ENCODE results near the gene ACAT2.
"Not testable (repeated sequence)": the region's sequence is repeated elsewhere in the genome, so short reads cannot be mapped to it uniquely, and the experiment has no call there.

Gene ACAT2

DNA sequence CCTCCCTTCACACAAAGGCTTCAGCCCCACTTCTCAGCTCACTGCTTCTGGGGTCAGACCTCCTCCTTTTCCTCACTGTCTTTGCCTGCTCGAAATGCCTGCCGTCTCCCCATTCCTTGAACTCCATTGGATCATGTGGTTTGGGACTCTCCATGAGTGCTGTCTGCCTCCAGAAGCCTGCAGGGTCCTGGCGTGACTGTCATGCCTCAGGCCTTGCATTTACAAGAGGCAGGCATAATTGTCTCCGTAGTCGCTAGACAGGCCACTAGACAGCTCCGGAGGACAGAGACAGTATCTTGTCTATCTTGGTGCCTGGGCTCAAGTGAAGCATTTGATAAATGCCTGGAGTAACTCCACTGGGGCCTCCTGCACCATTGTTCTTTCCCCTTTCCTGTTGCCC lies 53.6 kb downstream of the ACAT2 start:
- ATAC-seq = no peak
- no peak for TF ChIP-seq ESRRG (CRISPR knock-in tag; IDR thresholded peaks at IDR 0.05)
- TF ChIP-seq RARB (CRISPR knock-in tag; IDR thresholded peaks at IDR 0.05) = no peak
- no peak for TF ChIP-seq ZNF70 (CRISPR knock-in tag; IDR thresholded peaks at IDR 0.05)

DNA sequence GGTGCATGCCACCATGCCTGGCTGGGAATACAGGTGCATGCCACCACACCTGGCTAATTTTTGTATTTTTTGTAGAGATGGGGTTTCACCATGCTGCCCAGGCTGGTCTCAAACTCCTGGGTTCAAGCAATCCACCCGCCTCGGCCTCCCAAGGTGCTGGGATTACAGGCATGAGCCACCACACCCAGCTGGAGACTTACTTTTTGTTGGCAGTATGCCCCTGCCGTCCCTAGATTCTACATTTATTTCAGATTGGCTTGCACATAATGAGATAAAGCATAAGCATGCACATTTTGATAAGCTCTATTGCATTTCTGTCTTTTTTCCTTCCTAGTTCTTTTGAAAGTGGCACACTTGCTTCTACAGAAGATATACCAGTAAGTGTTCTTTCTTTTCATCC lies 54.9 kb downstream of the ACAT2 start:
- ATAC-seq = not testable (repeated sequence)

DNA sequence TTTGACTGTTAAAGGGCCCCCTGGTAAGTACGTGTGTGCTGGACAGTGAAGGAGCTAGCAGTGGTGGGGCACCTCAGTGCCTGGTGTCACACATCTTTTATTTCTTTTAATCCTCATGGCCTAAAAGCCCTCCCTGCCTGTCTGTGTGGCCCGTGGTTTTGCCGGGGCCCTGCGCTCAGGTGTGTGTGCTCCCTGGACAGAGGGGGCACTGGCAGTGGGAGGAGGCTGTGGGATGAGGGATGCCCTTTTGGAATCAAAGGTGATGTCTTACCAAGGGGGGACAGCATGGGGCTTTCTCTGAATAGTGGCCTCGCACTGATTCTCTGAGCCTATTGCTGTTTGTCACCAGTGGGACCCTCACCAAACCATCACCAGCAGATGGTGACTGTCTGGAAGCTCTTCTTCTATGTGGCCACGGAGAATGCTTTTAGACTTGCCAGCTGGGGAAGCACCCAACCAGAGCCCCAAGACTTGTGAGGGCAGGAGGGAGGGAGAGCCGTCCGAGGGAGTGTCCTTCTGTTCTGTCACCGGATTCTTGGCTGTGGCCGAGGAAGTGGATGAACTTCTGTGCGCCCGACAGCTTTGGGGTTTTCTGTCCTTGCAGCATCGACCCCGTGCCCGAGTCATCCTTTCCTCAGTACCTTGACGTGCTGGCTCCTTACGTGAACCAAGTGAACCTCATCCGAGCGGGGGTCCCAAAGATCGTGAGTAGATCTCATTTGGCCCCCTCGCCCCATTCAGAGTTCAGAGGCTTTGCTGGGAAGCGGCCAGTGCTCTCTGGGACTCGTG lies 56.3 kb downstream of the ACAT2 start:
- TF ChIP-seq ZC3H10 (CRISPR knock-in tag; IDR thresholded peaks at IDR 0.05) = no peak
- TF ChIP-seq, protein P1, sequence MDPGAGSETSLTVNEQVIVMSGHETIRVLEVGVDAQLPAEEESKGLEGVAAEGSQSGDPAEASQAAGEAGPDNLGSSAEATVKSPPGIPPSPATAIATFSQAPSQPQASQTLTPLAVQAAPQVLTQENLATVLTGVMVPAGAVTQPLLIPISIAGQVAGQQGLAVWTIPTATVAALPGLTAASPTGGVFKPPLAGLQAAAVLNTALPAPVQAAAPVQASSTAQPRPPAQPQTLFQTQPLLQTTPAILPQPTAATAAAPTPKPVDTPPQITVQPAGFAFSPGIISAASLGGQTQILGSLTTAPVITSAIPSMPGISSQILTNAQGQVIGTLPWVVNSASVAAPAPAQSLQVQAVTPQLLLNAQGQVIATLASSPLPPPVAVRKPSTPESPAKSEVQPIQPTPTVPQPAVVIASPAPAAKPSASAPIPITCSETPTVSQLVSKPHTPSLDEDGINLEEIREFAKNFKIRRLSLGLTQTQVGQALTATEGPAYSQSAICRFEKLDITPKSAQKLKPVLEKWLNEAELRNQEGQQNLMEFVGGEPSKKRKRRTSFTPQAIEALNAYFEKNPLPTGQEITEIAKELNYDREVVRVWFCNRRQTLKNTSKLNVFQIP (CRISPR knock-in tag; IDR thresholded peaks at IDR 0.05; ENCODE audit: borderline replicate concordance, low read depth) = no peak
- TF ChIP-seq, protein P2, sequence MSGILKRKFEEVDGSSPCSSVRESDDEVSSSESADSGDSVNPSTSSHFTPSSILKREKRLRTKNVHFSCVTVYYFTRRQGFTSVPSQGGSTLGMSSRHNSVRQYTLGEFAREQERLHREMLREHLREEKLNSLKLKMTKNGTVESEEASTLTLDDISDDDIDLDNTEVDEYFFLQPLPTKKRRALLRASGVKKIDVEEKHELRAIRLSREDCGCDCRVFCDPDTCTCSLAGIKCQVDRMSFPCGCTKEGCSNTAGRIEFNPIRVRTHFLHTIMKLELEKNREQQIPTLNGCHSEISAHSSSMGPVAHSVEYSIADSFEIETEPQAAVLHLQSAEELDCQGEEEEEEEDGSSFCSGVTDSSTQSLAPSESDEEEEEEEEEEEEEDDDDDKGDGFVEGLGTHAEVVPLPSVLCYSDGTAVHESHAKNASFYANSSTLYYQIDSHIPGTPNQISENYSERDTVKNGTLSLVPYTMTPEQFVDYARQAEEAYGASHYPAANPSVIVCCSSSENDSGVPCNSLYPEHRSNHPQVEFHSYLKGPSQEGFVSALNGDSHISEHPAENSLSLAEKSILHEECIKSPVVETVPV (CRISPR knock-in tag; IDR thresholded peaks at IDR 0.05) = no peak
- no peak for TF ChIP-seq TOX (CRISPR knock-in tag; IDR thresholded peaks at IDR 0.05; ENCODE audit: borderline replicate concordance)
- TF ChIP-seq, protein P3, sequence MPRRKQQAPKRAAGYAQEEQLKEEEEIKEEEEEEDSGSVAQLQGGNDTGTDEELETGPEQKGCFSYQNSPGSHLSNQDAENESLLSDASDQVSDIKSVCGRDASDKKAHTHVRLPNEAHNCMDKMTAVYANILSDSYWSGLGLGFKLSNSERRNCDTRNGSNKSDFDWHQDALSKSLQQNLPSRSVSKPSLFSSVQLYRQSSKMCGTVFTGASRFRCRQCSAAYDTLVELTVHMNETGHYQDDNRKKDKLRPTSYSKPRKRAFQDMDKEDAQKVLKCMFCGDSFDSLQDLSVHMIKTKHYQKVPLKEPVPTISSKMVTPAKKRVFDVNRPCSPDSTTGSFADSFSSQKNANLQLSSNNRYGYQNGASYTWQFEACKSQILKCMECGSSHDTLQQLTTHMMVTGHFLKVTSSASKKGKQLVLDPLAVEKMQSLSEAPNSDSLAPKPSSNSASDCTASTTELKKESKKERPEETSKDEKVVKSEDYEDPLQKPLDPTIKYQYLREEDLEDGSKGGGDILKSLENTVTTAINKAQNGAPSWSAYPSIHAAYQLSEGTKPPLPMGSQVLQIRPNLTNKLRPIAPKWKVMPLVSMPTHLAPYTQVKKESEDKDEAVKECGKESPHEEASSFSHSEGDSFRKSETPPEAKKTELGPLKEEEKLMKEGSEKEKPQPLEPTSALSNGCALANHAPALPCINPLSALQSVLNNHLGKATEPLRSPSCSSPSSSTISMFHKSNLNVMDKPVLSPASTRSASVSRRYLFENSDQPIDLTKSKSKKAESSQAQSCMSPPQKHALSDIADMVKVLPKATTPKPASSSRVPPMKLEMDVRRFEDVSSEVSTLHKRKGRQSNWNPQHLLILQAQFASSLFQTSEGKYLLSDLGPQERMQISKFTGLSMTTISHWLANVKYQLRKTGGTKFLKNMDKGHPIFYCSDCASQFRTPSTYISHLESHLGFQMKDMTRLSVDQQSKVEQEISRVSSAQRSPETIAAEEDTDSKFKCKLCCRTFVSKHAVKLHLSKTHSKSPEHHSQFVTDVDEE (CRISPR knock-in tag; IDR thresholded peaks at IDR 0.05) = no peak
- TF ChIP-seq, protein P4, sequence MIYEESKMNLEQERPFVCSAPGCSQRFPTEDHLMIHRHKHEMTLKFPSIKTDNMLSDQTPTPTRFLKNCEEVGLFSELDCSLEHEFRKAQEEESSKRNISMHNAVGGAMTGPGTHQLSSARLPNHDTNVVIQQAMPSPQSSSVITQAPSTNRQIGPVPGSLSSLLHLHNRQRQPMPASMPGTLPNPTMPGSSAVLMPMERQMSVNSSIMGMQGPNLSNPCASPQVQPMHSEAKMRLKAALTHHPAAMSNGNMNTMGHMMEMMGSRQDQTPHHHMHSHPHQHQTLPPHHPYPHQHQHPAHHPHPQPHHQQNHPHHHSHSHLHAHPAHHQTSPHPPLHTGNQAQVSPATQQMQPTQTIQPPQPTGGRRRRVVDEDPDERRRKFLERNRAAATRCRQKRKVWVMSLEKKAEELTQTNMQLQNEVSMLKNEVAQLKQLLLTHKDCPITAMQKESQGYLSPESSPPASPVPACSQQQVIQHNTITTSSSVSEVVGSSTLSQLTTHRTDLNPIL (CRISPR knock-in tag; IDR thresholded peaks at IDR 0.05; ENCODE audit: low read depth) = no peak
- no peak for TF ChIP-seq ARNTL (CRISPR knock-in tag; IDR thresholded peaks at IDR 0.05; ENCODE audit: borderline replicate concordance, low read depth)
- TF ChIP-seq ESRRG (CRISPR knock-in tag; IDR thresholded peaks at IDR 0.05) = no peak
- TF ChIP-seq ZNF565 (CRISPR knock-in tag; conservative IDR thresholded peaks at IDR 0.05; ENCODE audit: low read depth) = no peak
- no peak for TF ChIP-seq RARB (CRISPR knock-in tag; IDR thresholded peaks at IDR 0.05)
- no peak for TF ChIP-seq ZNF8 (CRISPR knock-in tag; IDR thresholded peaks at IDR 0.05)
- TF ChIP-seq GLIS3 (CRISPR knock-in tag; IDR thresholded peaks at IDR 0.05) = no peak
- ATAC-seq = no peak

DNA sequence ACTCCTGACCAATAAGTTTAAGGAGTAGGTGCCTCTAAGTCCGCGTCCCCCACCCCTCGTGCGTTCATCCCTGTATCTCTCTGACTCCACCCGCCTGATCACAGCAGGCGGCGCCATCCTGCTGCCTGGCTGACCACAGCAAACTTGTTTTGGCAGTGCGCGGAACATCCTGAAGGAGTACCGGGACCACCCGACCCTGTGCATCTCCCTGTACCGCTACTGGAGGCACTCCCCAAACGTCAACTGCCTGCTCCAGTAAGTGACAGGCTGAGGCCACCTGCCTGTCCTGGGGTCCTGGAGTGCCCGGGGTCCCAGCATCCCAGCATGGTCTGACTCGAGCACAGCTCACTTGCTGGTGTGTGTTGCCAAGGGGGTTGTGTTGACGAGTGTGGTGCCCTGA lies 57.3 kb downstream of the ACAT2 start:
- ATAC-seq = no peak
- TF ChIP-seq, protein P1 (CRISPR knock-in tag; IDR thresholded peaks at IDR 0.05; ENCODE audit: borderline replicate concordance, low read depth) = no peak
- TF ChIP-seq PPARA (CRISPR knock-in tag; IDR thresholded peaks at IDR 0.05; ENCODE audit: borderline replicate concordance) (no peak), TCF4 (CRISPR knock-in tag; IDR thresholded peaks at IDR 0.05; ENCODE audit: borderline replicate concordance) (no peak), TOX (CRISPR knock-in tag; IDR thresholded peaks at IDR 0.05; ENCODE audit: borderline replicate concordance) (no peak), ZNF70 (CRISPR knock-in tag; IDR thresholded peaks at IDR 0.05) (no peak), ZNF8 (CRISPR knock-in tag; IDR thresholded peaks at IDR 0.05) (no peak), OSR1 (CRISPR knock-in tag; IDR thresholded peaks at IDR 0.05) (no peak), GLIS3 (CRISPR knock-in tag; IDR thresholded peaks at IDR 0.05) (no peak)
- TF ChIP-seq, protein P2 (CRISPR knock-in tag; IDR thresholded peaks at IDR 0.05) = no peak
